ENCODE measurements around the gene STOM.

GRCh38 chr9:121390372-121390771 lies 20.3 kb upstream of the STOM start:
- TF ChIP-seq POLR2AphosphoS5 (IDR thresholded peaks at IDR 0.05; ENCODE audit: low read depth, low read length) (no peak), TAF1 (IDR thresholded peaks at IDR 0.05; ENCODE audit: borderline replicate concordance, insufficient read depth, low read length) (no peak)
